Measurements from ENCODE around the gene CPHXL.

DNA sequence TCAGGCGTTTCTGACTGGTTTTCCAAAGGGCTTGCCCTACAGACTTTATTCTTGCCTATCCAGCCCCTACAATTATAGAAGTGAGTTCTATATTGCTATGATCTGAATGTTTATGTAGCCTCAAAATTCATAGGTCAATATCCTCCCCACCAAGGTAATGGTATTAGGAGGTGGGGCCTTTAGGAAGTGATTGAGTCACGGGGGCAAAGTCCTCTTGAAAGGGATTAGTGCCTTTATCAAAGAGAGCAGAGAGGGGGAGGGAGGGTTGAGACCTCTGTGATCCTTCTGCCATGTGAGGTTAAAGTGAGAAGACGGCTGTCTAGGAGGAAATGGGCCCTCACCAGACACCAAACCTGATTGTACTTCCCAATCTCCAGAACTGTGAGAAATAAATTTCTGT lies 931 bp upstream of the CPHXL start:
- TF ChIP-seq, protein P1, sequence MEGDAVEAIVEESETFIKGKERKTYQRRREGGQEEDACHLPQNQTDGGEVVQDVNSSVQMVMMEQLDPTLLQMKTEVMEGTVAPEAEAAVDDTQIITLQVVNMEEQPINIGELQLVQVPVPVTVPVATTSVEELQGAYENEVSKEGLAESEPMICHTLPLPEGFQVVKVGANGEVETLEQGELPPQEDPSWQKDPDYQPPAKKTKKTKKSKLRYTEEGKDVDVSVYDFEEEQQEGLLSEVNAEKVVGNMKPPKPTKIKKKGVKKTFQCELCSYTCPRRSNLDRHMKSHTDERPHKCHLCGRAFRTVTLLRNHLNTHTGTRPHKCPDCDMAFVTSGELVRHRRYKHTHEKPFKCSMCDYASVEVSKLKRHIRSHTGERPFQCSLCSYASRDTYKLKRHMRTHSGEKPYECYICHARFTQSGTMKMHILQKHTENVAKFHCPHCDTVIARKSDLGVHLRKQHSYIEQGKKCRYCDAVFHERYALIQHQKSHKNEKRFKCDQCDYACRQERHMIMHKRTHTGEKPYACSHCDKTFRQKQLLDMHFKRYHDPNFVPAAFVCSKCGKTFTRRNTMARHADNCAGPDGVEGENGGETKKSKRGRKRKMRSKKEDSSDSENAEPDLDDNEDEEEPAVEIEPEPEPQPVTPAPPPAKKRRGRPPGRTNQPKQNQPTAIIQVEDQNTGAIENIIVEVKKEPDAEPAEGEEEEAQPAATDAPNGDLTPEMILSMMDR (IDR thresholded peaks at IDR 0.05) = no peak
- TF ChIP-seq POLR2A (IDR thresholded peaks at IDR 0.05) = no peak

All from breast epithelium (tissue), 3 donors.